WTC11 (cell line): ENCODE data around the gene CLPSL1. TPM values are rescaled to one million over a fixed set of nuclear protein-coding genes. Genes with fewer than 3 reads are reported as not detected.

Experiments used
- ATF3 ChIP-seq: sonication (generic); formaldehyde crosslinking; conservative IDR thresholded peaks from 2 replicates; pipeline ENCODE4 v1.8.1; 2022; ENCODE audit warnings: mild to moderate bottlenecking, missing genetic modification reagents
- CREB1 ChIP-seq: sonication (generic); formaldehyde crosslinking; IDR thresholded peaks from 2 replicates; pipeline ENCODE4 v1.8.0; 2023; ENCODE audit warnings: mild to moderate bottlenecking, missing genetic modification reagents
- ELF4 ChIP-seq: sonication (generic); formaldehyde crosslinking; IDR thresholded peaks from 2 replicates; pipeline ENCODE4 v1.8.1; 2022; ENCODE audit warnings: low read depth, mild to moderate bottlenecking, moderate library complexity, missing genetic modification reagents
- FOXJ3 ChIP-seq: sonication (generic); formaldehyde crosslinking; IDR thresholded peaks from 2 replicates; pipeline ENCODE4 v1.9.0; 2021; ENCODE audit warnings: missing genetic modification reagents, mild to moderate bottlenecking, borderline replicate concordance
- MLX ChIP-seq: sonication (generic); formaldehyde crosslinking; IDR thresholded peaks from 2 replicates; pipeline ENCODE4 v1.8.1; 2023; ENCODE audit warnings: mild to moderate bottlenecking, missing genetic modification reagents, moderate library complexity
- MXD4 ChIP-seq: fragments of 250-450 bp; sonication (Bioruptor Pico); IDR thresholded peaks from 2 replicates; pipeline ENCODE4 v1.8.0; 2021; ENCODE audit warnings: mild to moderate bottlenecking, moderate library complexity, borderline replicate concordance
- NFATC4 ChIP-seq: fragments of 250-450 bp; sonication (Bioruptor Pico); IDR thresholded peaks from 2 replicates; pipeline ENCODE4 v1.9.0; 2021; ENCODE audit warnings: mild to moderate bottlenecking
- OVOL2 ChIP-seq: fragments of 250-450 bp; sonication (Bioruptor Pico); IDR thresholded peaks from 2 replicates; pipeline ENCODE4 v1.9.0; 2021; ENCODE audit warnings: mild to moderate bottlenecking, borderline replicate concordance
- SMAD4 ChIP-seq: sonication (generic); formaldehyde crosslinking; IDR thresholded peaks from 2 replicates; pipeline ENCODE4 v1.8.0; 2022; ENCODE audit warnings: mild to moderate bottlenecking, missing genetic modification reagents
- SOX15 ChIP-seq: fragments of 250-450 bp; sonication (Bioruptor Pico); IDR thresholded peaks from 2 replicates; pipeline ENCODE4 v1.9.0; 2021; ENCODE audit warnings: mild to moderate bottlenecking
- STAT6 ChIP-seq: sonication (generic); formaldehyde crosslinking; conservative IDR thresholded peaks from 2 replicates; pipeline ENCODE4 v1.8.1; 2023; ENCODE audit warnings: mild to moderate bottlenecking, low read depth, missing genetic modification reagents, moderate library complexity
- TEAD1 ChIP-seq: sonication (generic); formaldehyde crosslinking; IDR thresholded peaks from 2 replicates; pipeline ENCODE4 v1.8.0; 2022; ENCODE audit warnings: mild to moderate bottlenecking, missing genetic modification reagents
- ZBTB43 ChIP-seq: sonication (generic); formaldehyde crosslinking; IDR thresholded peaks from 2 replicates; pipeline ENCODE4 v1.8.1; 2023; ENCODE audit warnings: mild to moderate bottlenecking, missing genetic modification reagents
- ZNF219 ChIP-seq: sonication (generic); formaldehyde crosslinking; IDR thresholded peaks from 2 replicates; pipeline ENCODE4 v1.8.0; 2023; ENCODE audit warnings: missing genetic modification reagents, mild to moderate bottlenecking, borderline replicate concordance
- ZNF396 ChIP-seq: fragments of 250-450 bp; sonication (Bioruptor Pico); IDR thresholded peaks from 2 replicates; pipeline ENCODE4 v1.8.0; 2021; ENCODE audit warnings: mild to moderate bottlenecking, moderate library complexity, borderline replicate concordance
- ZNF423 ChIP-seq: fragments of 250-450 bp; sonication (Bioruptor Pico); IDR thresholded peaks from 2 replicates; pipeline ENCODE4 v2.1.2; 2022; ENCODE audit warnings: mild to moderate bottlenecking, moderate library complexity
- total RNA-seq: library from RNA; stranded (reverse); gene quantifications from 3 replicates; pipeline ENCODE4 v1.2.3, GENCODE V29; 2021
- TF ChIP-seq, protein P1 (sequence below): sonication (generic); formaldehyde crosslinking; IDR thresholded peaks from 2 replicates; pipeline ENCODE4 v1.8.0; 2022; ENCODE audit warnings: mild to moderate bottlenecking, missing genetic modification reagents
- TF ChIP-seq, protein P2 (sequence below): sonication (generic); formaldehyde crosslinking; IDR thresholded peaks from 2 replicates; pipeline ENCODE4 v1.8.0; 2023; ENCODE audit warnings: mild to moderate bottlenecking, missing genetic modification reagents
- TF ChIP-seq, protein P3 (sequence below): fragments of 250-450 bp; sonication (Bioruptor Pico); conservative IDR thresholded peaks from 2 replicates; pipeline ENCODE4 v1.9.0; 2021; ENCODE audit warnings: mild to moderate bottlenecking
- TF ChIP-seq, protein P4 (sequence below): fragments of 250-450 bp; sonication (Bioruptor Pico); IDR thresholded peaks from 2 replicates; pipeline ENCODE4 v1.9.0; 2021; ENCODE audit warnings: moderate library complexity, mild to moderate bottlenecking, inconsistent platforms, borderline replicate concordance
- TF ChIP-seq, protein P5 (sequence below): fragments of 250-450 bp; sonication (Bioruptor Pico); IDR thresholded peaks from 2 replicates; pipeline ENCODE4 v1.9.0; 2021; ENCODE audit warnings: mild to moderate bottlenecking

The CLPSL1 gene
- total RNA-seq, 1 experiment from 2014 or later: 0.42 TPM

- no peak for TF ChIP-seq STAT6
- TF ChIP-seq, protein P1, sequence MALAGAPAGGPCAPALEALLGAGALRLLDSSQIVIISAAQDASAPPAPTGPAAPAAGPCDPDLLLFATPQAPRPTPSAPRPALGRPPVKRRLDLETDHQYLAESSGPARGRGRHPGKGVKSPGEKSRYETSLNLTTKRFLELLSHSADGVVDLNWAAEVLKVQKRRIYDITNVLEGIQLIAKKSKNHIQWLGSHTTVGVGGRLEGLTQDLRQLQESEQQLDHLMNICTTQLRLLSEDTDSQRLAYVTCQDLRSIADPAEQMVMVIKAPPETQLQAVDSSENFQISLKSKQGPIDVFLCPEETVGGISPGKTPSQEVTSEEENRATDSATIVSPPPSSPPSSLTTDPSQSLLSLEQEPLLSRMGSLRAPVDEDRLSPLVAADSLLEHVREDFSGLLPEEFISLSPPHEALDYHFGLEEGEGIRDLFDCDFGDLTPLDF: peak; percentile 89; the same call in 1 of the 2 replicates
- TF ChIP-seq, protein P2, sequence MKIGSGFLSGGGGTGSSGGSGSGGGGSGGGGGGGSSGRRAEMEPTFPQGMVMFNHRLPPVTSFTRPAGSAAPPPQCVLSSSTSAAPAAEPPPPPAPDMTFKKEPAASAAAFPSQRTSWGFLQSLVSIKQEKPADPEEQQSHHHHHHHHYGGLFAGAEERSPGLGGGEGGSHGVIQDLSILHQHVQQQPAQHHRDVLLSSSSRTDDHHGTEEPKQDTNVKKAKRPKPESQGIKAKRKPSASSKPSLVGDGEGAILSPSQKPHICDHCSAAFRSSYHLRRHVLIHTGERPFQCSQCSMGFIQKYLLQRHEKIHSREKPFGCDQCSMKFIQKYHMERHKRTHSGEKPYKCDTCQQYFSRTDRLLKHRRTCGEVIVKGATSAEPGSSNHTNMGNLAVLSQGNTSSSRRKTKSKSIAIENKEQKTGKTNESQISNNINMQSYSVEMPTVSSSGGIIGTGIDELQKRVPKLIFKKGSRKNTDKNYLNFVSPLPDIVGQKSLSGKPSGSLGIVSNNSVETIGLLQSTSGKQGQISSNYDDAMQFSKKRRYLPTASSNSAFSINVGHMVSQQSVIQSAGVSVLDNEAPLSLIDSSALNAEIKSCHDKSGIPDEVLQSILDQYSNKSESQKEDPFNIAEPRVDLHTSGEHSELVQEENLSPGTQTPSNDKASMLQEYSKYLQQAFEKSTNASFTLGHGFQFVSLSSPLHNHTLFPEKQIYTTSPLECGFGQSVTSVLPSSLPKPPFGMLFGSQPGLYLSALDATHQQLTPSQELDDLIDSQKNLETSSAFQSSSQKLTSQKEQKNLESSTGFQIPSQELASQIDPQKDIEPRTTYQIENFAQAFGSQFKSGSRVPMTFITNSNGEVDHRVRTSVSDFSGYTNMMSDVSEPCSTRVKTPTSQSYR (CRISPR knock-in tag): peak; percentile 95
- TF ChIP-seq CREB1 (CRISPR knock-in tag): peak; percentile 84; the same call in 1 of the 2 replicates
- no peak for TF ChIP-seq FOXJ3
- TF ChIP-seq MXD4 (CRISPR knock-in tag): no peak
- peak; percentile 97 for TF ChIP-seq TEAD1 (CRISPR knock-in tag)
- peak; percentile 90; the same call in 1 of the 2 replicates for TF ChIP-seq ZNF219
- TF ChIP-seq ELF4 (CRISPR knock-in tag): peak; percentile 90; the same call in 1 of the 2 replicates
- TF ChIP-seq SOX15 (CRISPR knock-in tag): no peak
- TF ChIP-seq ZNF423 (CRISPR knock-in tag): no peak
- TF ChIP-seq, protein P3, sequence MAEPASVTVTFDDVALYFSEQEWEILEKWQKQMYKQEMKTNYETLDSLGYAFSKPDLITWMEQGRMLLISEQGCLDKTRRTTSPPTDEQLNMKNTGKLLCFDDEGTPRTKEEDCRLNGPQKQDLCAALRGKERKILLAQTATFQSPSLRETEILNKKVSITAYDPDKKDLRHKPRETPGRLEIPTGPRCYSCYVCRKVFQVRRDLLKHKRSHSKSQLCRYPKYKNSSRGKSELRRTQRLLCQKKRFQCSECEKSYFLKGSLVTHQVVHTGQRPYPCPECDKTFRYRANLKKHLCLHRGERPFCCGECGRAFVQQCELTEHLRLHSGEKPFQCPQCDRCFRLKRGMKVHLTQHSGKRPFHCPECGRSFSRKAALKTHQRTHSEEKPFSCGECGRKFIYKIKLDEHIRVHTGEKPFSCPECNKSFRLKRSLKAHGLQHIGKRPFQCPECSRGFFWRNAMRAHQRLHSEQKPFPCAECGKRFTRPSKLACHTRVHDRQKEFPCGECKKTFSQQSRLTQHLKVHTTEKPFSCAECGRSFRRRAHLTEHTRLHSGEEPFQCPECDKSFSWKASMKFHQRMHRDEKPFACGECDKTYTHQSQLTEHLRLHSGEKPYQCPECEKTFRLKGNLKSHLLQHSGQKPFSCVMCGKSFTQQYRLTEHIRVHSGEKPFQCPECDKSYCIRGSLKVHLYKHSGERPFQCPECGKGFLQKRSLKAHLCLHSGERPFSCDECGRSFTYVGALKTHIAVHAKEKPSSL: no peak
- no peak for TF ChIP-seq ZNF396 (CRISPR knock-in tag)
- no peak; the same call in 1 of the 2 replicates for TF ChIP-seq MLX (CRISPR knock-in tag)
- TF ChIP-seq, protein P4, sequence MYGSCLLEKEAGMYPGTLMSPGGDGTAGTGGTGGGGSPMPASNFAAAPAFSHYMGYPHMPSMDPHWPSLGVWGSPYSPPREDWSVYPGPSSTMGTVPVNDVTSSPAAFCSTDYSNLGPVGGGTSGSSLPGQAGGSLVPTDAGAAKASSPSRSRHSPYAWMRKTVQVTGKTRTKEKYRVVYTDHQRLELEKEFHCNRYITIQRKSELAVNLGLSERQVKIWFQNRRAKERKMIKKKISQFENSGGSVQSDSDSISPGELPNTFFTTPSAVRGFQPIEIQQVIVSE: no peak
- no peak for TF ChIP-seq NFATC4 (CRISPR knock-in tag)
- no peak for TF ChIP-seq ATF3
- TF ChIP-seq OVOL2 (CRISPR knock-in tag): no peak
- TF ChIP-seq SMAD4 (CRISPR knock-in tag): peak; percentile 86; the same call in 1 of the 2 replicates
- TF ChIP-seq, protein P5, sequence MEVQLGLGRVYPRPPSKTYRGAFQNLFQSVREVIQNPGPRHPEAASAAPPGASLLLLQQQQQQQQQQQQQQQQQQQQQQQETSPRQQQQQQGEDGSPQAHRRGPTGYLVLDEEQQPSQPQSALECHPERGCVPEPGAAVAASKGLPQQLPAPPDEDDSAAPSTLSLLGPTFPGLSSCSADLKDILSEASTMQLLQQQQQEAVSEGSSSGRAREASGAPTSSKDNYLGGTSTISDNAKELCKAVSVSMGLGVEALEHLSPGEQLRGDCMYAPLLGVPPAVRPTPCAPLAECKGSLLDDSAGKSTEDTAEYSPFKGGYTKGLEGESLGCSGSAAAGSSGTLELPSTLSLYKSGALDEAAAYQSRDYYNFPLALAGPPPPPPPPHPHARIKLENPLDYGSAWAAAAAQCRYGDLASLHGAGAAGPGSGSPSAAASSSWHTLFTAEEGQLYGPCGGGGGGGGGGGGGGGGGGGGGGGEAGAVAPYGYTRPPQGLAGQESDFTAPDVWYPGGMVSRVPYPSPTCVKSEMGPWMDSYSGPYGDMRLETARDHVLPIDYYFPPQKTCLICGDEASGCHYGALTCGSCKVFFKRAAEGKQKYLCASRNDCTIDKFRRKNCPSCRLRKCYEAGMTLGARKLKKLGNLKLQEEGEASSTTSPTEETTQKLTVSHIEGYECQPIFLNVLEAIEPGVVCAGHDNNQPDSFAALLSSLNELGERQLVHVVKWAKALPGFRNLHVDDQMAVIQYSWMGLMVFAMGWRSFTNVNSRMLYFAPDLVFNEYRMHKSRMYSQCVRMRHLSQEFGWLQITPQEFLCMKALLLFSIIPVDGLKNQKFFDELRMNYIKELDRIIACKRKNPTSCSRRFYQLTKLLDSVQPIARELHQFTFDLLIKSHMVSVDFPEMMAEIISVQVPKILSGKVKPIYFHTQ (CRISPR knock-in tag): no peak
- peak; percentile 89; the same call in 1 of the 2 replicates for TF ChIP-seq ZBTB43 (CRISPR knock-in tag)
These were observed 24.3 kb downstream of the CLPSL1 start, which contains the start of gene LHFPL5 (continued) for GRCh38 chr6:35804996-35805736.
